Posterior cingulate gyrus (tissue), 11 donors: ENCODE results near the gene HSD17B2.

Experiments used
- DNase-seq, 10 donors: peaks; one replicate each; pipeline versions ENCODE4 v3.0.0 to v3.0.0-alpha.2; 2020 to 2021; ENCODE audit warnings: mixed read lengths in 3 of 10
- intact Hi-C: fragments of 100-400 bp; cut with DNase I; formaldehyde crosslinking; loops from one replicate; pipeline ENCODE4 v1.15.1; 2023

The HSD17B2 gene

GRCh38 chr16:82017911-82018568 is 17.0 kb upstream of the HSD17B2 start:
- intact Hi-C loops: no loop called here

GRCh38 chr16:82019535-82019934 is 15.5 kb upstream of the HSD17B2 start:
- DNase-seq: no peak
- intact Hi-C loops: no loop called here

More at GRCh38 chr16:82017911-82018568, 17.0 kb upstream of the HSD17B2 start:
- no peak for DNase-seq

GRCh38 chr16:82020051-82020450 is 15.0 kb upstream of the HSD17B2 start:
- no peak for DNase-seq
- intact Hi-C loops: no loop called here

GRCh38 chr16:82023206-82023605 is 11.8 kb upstream of the HSD17B2 start:
- DNase-seq: no peak
- intact Hi-C loops: no loop called here

GRCh38 chr16:82024316-82024715 is 10.7 kb upstream of the HSD17B2 start:
- no peak for DNase-seq
- intact Hi-C loops: no loop called here

GRCh38 chr16:82024883-82025282 is 10.2 kb upstream of the HSD17B2 start:
- intact Hi-C loops: no loop called here

GRCh38 chr16:82027629-82028064 is 7.4 kb upstream of the HSD17B2 start:
- no peak for DNase-seq
- intact Hi-C loops: no loop called here

More at GRCh38 chr16:82024883-82025282, 10.2 kb upstream of the HSD17B2 start:
- no peak for DNase-seq

- intact Hi-C loops: loop anchor here (1.0 kb wide), 1 partner anchor 199 kb away; no protein-coding TSS in a partner anchor
- DNase-seq: no peak
Measured at GRCh38 chr16:82031116-82032084, 3.7 kb upstream of the HSD17B2 start.

GRCh38 chr16:82033006-82033405 is 2.0 kb upstream of the HSD17B2 start:
- DNase-seq: no peak
- intact Hi-C loops: no loop called here

GRCh38 chr16:82033683-82034300 is 1.3 kb upstream of the HSD17B2 start:
- DNase-seq: no peak
- intact Hi-C loops: no loop called here

- DNase-seq: no peak
- intact Hi-C loops: no loop called here
Measured at GRCh38 chr16:82037251-82037650, 2.2 kb downstream of the HSD17B2 start.

- DNase-seq: no peak
- intact Hi-C loops: no loop called here
Measured at GRCh38 chr16:82037666-82038065, 2.6 kb downstream of the HSD17B2 start.

- intact Hi-C loops: no loop called here
- no peak for DNase-seq
Measured at GRCh38 chr16:82040296-82040695, 5.2 kb downstream of the HSD17B2 start.

GRCh38 chr16:82041542-82041941 is 6.5 kb downstream of the HSD17B2 start:
- no peak for DNase-seq
- intact Hi-C loops: no loop called here

GRCh38 chr16:82042144-82042543 is 7.1 kb downstream of the HSD17B2 start:
- DNase-seq: no peak
- intact Hi-C loops: no loop called here

GRCh38 chr16:82042846-82043245 is 7.8 kb downstream of the HSD17B2 start:
- intact Hi-C loops: no loop called here
- no peak for DNase-seq

GRCh38 chr16:82043680-82044584 is 8.9 kb downstream of the HSD17B2 start:
- DNase-seq: no peak
- intact Hi-C loops: no loop called here

GRCh38 chr16:82044585-82044911 is 9.5 kb downstream of the HSD17B2 start:
- DNase-seq: no peak
- intact Hi-C loops: no loop called here

- intact Hi-C loops: no loop called here
- DNase-seq: no peak
Measured at GRCh38 chr16:82045465-82045864, 10.4 kb downstream of the HSD17B2 start.

- no peak for DNase-seq
- intact Hi-C loops: no loop called here
Measured at GRCh38 chr16:82046541-82046940, 11.5 kb downstream of the HSD17B2 start.
